Measurements from ENCODE around the gene TMEM52B.
"Not testable (repeated sequence)": the region's sequence is repeated elsewhere in the genome, so short reads cannot be mapped to it uniquely, and the experiment has no call there.

Gene TMEM52B

DNA sequence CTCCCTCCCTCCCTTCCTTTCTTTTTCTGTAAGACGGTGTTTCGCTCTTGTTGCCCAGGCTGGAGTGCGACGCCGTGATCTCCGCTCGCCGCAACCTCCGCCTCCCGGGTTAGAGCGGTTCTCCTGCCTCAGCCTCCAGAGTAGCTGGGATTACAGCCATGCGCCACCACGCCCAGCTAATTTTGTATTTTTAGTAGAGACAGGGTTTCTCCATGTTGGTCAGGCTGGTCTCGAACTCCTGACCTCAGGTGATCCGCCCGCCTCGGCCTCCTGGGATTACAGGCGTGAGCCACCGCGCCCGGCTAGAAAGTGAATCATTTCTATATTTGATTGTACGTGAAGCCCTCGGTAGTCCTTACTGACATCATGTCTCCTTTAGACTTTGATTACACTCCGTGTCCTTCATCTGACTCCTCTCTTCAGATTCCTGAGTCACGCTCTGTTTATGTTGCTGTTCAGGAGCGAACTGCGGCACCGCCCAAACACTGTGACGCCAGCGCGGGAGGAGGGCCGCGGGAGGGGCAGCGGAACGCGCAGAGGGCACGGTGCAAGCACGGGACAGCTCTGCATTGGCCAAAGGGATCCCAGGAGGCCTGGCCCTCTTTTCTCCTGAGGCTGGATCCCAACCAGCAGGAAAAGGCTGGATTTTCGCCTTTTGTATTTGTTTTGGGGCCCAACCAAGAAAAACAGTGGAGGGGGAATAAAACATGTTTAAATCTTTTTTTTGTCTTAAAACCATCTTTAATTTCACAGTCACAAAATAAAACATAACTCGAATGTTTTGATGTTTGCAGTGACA, 33.3 kb downstream of the TMEM52B start:
- DNase-seq = peak; percentile 85

DNA sequence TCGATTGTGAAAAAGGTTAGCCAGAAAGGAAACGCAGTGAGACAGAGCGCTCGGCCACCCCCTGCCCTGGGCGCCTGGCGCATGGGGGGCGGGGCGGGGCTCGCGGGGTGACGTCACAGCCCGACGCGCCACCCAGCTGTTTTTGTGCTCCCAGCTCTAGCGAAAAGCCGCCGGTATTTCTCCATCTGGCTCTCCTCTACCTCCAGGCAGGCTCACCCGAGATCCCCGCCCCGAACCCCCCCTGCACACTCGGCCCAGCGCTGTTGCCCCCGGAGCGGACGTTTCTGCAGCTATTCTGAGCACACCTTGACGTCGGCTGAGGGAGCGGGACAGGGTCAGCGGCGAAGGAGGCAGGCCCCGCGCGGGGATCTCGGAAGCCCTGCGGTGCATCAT, 33.9 kb downstream of the TMEM52B start, which contains the start of gene GABARAPL1:
GABARAPL1 (plus strand) TSS at position 139 of the 393 bp plus-strand sequence; CDS start at position 392, 253 bp downstream.
- peak; percentile 77 for DNase-seq

DNA sequence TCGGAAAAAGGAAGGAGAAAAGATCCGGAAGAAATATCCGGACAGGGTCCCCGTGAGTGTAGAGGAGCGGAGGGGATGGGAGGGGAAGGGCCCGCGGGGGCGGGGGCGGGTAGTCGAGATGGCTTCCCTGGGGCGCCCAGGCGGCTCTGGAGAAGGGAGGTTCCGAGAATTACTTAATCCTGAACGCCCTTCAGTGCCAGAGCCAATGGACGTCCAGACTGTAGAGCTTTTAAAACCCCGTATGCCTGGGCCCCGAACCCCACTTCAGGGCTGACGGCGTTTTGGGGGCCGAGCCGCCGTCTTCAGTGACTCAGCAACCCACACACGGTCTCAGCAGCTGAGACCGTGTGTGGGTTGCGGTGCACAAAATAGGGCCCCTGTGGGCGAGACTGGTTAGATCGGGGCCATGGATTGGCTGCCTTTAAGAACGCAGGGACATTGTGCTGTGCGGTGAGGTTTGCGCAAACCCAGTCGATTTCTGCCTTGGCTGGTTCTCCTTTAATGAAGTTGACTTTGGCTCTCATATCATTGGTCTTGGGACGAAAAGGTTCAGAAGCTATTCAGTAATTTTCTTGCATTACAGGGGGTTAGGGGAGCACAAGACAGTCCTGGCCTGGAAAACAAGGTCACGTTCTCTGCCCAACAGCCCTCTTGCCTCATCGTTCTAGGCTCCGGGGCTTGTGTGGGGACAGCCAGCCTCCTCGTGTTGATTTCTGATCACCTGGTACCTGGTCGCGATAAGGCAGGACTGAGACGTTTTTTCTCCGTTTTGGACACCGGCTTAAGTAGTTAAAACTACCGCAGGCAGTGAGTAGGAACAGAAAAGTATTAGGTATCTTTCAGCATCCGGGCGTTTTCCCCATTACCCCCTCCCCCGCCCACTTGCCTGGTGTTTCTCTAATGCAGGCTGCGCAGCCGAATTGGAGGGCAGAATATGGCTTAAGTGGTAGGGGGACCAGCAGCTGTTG, 34.6 kb downstream of the TMEM52B start:
- DNase-seq = peak; percentile 77

DNA sequence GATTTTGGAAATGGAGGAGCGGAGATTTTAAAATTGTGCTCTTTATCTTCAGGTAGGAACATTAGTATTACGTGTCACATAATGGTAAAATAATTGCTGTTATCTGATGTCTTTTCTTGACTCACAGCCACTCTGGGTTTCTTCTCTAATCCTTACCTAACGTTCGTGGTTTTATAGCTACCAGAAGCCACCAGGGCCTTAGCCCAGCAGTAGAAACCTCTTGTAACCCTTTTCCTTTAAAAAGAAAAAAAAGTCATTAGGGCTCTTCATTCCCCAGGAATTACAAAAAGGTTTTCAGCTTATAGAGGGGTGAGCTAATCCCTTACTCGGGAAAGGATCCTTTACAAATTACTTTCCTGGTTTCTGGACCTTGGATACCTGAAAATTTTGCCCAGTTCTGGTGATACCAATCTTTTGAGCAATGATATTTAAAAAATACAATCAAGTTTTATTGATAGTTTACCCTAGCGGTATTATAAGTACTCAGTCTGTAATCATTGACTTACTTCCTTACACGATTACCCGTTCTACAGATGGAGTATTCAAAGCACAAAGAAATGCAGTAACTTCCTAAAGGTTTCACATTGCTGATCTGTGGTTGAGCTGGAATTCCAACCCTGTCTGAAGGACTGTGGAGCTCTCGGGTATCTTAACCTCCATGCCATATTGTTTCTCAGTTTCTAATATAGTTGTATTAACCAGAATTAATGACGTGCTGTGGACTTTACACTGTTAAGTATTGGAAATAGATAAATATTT, 35.5 kb downstream of the TMEM52B start:
- DNase-seq = no peak

DNA sequence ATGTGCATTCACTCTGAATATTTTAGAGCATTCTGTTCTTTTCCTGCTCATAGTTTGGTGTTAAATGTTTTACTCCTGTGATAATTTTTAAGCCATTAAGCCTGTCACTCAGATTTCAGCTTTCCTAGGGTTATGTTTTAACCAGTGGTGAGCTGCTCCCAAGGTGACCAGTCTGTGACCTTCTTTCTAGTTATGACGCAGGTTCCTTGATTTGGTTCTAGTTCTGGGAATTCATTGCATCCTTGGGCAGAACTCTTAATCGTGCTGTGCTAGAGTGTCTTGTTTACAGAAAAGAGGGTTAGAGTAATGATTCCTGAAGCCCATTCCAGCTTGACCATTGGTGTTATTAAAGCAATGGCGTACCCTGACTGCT, 36.0 kb downstream of the TMEM52B start:
- no peak for DNase-seq

DNA sequence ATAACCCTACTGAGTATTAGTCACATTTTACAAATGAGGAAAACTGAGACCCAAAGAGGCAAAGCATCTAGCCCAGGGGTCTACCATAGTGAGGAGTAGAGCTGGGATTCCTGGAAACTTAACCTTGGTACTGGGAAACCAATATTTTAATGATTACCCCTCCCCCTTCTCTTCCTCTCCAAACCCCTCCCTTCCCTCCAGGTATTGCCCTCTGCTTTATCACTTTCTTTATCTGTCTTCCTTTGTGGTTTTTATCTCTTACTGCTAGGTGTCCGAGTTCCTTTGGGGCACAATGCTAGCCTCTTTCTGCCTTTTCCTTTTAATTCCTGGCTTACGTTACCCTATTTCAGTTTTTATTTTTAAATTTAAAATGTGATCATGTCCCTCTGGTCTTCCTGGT, 36.6 kb downstream of the TMEM52B start:
- no peak for DNase-seq

DNA sequence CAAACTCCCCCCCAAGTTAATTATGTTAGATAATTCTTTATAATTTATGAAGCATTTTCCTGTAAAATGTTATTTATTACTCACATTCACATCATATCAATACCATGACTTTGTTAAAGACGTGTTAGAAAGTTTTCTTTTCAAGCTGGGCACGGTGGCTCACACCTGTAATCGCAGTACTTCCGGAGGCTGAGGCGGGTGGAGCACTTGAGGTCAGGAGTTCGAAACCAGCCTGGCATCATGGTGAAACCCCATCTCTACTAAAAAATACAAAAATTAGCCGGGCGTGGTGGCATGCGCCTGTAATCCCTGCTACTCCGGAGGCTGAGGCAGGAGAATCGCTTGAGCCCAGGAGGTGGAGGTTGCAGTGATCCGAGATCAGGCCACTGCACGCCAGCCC, 37.1 kb downstream of the TMEM52B start:
- DNase-seq = not testable (repeated sequence)

DNA sequence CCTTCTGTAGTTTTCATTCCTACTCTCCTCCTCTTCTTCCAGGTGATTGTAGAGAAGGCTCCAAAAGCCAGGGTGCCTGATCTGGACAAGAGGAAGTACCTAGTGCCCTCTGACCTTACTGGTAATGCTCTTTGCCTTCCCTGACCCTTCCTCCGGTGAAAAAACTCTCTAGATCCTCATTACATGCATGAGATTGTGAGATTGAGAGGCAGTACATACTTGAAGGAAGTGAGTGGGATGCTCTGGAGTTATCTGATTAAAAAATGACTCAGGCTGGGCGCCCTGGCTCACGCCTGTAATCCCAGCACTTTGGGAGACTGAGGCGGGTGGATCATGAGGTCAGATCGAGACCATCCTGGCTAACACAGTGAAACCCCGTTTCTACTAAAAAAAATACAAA, 39.2 kb downstream of the TMEM52B start:
- DNase-seq = no peak

DNA sequence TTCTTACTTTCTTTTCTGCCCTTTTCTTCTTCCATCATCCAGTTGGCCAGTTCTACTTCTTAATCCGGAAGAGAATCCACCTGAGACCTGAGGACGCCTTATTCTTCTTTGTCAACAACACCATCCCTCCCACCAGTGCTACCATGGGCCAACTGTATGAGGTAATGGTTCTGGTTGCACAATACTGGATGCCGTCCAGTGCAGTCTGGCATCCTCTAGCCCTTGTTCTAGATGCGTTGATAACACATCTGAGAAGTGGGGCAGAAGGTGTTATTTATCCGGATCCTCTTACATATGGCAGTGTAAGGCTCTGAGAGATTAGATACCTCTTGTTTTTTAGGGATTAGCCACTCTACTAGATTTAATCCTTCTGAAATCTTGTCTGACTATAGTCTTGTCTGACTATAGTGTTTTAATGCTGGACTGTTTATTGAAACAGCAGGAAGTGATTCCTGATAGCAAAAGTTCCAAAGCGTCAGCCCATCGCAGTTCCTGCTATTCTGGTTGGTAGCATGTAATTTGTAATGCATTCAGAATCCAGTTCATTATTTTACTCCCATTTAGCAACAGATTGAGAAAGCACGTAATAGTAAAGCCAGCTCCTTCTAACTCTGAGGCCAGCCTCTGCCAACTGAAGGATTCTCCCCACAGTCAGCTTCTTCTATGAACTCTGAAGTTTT, 41.7 kb downstream of the TMEM52B start:
- DNase-seq = no peak

DNA sequence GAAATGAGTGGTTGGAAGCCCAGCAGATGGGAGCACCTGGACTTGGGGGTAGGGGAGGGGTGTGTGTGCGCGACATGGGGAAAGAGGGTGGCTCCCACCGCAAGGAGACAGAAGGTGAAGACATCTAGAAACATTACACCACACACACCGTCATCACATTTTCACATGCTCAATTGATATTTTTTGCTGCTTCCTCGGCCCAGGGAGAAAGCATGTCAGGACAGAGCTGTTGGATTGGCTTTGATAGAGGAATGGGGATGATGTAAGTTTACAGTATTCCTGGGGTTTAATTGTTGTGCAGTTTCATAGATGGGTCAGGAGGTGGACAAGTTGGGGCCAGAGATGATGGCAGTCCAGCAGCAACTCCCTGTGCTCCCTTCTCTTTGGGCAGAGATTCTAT, 43.0 kb downstream of the TMEM52B start:
- no peak for DNase-seq

DNA sequence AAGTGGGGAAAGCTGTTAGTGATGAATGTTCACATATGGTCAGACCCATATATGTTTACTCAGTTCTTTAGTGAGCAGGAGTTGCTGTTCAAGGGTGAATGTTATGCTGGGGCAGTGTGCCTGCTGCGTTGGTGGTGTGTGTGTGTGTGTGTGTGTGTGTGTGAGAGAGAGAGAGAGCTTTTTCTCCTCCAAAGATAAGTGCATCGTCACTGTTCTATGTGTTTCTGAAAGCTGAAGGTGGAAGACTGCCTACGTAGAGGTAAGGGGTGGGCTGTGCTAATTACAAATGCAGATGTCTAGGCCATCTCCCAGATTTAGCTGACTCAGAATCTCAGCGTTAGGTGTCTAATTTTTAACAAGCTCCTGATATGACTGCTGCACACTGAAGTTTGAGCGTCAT, 44.4 kb downstream of the TMEM52B start:
- DNase-seq = no peak

DNA sequence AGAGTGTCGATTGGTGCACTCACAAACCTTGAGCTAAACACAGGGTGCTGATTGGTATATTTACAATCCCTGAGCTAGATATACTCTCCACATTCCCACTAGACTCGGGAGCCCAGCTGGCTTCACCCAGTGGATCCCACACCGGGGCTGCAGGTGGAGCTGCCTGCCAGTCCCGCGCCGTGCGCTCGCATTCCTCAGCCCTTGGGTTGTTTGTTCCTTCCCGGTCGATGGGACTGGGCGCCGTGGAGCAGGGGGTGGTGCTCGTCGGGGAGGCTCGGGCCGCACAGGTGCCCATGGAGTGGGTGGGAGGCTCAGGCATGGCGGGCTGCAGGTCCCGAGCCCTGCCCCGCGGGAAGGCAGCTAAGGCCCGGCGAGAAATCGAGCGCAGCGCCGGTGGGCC, 46.6 kb downstream of the TMEM52B start:
- DNase-seq = not testable (repeated sequence)

DNA sequence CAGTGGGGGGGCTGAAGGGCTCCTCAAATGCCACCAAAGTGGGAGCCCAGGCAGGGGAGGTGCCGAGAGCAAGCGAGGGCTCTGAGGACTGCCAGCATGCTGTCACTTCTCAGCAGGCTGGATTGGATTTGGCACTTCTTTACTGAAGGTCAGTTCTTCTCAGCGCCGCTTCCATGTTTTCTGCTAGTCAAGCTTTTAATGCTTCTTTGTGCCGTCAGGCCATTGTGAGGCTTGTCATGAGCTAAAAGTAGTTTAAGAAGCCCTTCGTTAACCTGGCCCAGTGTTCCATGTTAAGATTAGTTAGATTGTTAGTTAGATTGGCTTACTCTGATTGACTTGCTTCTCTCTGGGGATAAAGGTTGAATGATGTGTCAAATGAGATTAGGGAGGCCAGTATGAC, 47.3 kb downstream of the TMEM52B start:
- DNase-seq = no peak

DNA sequence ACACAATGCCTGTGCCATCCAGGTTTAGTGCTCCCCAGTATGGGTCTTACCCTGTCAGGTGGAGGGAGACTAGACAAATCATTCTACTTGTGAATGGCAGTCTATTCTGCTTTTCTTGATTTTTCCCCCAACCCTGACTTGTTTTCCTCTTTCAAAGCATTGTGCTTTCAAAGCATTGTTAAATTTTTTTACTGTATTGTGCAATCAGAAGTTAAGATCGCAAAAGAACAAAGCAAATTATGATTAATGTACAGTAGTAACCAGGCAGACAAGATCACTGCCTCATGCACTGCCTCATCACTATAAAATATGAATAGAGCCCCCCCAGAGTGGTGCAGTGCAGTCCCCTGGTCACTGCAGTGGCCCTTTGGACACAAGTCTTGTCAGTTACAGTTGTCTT, 47.9 kb downstream of the TMEM52B start:
- DNase-seq = no peak

DNA sequence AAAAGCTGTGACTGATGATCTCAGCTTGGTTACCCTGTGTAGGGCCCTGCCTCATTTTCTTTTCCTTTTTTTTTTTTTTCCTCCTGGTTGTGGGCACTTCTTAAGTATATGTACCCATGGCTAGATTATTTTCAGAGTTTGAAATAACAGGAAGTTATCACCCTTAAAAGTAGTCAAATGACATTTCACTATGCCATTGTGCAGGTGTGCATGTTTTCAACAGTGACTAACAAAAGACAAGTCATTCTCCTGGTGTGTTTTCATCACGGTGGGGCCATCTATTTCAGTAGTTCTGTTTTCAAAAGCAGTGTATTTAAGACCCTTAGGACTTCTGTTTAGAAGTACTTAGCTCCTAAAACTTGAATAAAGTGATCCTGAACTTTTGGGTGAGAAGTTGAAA, 48.8 kb downstream of the TMEM52B start:
- DNase-seq = no peak

DNA sequence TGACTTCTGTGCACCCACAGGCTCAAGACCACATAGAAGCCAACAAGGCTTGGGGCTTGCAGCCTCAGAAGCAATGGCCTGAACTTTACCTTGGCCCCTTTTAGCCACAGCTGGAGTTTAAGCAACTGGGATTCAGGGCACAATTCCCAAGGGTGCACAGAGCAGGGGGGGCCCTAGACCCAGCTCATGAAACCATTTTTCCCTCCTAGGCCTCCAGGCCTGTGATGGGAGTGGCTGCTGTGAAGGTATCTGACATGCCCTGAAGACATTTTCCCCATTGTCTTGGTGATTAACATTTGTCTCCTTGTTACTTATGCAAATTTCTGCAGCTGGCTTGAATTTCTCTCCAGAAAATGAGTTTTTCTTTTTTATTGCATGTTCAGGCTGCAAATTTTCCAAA, 55.7 kb downstream of the TMEM52B start:
- DNase-seq = no peak

DNA sequence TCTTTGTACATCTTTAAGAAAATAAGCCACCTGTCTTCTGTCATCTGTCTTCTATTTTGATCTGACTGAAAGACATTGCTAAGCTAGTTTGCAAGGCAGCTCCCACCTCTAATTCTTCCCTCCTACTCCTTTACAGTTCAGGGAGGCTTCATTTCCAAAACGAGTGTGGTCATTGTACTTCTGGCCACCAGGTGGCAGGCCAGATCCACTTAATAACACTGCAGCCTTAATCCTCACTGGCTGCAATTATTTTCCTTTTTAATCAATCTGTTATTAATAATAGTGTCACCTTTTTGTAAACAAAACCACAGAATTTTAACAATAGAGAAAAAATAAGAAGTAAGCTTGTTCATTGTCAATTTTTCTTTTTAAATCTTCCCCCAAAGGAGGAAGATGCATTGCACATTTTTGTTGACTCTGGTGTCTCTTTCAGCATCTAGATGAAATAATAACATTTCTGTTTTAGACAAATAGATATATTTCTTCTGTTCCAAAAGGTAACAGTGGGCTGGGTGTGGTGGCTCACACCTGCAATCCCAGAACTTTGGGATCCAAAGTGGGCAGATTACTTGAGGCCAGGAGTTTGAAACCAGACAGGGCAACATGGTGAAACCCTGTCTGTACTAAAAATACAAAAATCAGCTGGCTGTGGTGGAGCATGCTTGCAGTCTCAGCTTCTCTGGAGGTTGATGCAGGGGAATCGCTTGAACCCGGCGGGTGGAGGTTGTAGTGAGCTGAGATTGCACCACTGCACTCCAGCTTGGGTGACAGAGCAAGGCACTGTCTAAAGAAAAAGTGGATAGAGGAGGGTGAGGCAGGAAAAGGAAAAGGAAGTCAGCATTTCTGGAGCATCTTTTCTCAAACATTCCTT, 57.2 kb downstream of the TMEM52B start:
- no peak for DNase-seq

DNA sequence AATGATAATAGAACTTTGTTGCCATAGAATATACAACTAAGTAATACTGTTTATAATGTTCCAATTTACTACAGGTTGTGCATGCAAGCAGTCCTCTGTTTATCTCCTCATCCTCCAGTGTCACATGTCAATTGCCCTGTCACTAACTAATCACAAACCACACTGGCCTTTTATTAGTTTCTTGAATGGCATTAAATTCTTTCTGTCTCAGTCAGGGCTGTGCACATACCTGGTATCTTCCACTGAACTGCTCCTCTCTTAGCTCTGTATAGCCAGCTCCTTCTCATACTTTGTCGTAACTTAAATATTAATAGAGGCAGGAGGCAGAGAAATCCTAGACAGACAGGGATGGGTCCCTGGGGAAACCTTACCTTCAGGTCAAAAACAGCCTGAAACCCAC, 57.9 kb downstream of the TMEM52B start:
- no peak for DNase-seq

DNA sequence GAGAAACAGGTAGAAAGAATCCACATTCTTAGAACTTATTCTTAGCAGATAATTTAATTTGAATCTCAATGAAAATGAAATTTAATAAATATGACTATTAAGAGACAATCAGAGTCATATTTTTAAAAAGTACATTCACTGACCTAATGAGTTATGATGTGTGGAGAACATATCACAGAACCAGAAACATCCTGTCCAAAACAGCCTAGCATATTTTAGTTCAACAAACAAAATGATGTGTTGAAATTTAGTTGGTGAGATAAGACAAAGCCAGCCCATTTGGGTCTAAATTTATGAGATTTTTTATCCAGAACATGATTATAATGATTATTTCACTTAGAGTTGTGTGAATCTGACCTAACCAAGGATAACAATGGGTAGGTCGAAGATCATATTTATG, 59.7 kb downstream of the TMEM52B start:
- no peak for DNase-seq

DNA sequence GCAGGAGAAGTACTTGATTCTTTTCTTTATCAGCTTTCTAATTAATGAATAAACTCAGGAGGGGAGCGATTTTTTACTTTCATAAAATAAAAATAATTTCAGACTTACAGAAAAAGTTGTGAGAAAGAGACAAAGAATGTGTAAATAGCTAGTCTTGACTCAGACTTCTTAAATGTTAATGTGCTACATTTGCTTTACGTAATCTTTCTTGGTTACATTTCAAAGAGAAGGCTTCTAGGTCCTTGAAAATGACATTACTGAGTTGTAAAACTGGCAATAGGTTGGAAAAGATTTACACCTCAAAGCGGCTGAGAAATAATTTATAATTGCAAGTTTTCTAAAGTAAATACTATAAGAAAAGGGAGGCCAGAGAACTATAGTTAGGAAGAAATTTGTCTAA, 62.5 kb downstream of the TMEM52B start:
- no peak for DNase-seq

All from activated CD4-positive, CD25-positive, alpha-beta regulatory T cell treated with anti-CD3 and anti-CD28 coated beads, Interleukin-2, amount 50 U/mL, for 72 hours (primary cell).